Loucy (cell line): ENCODE results near the gene SBK2.

Experiments
- H2AFZ ChIP-seq: fragments of 200-600 bp; sonication (generic); 2 replicates; pipeline ENCODE4 v1.6.0; 2016; ENCODE audit warnings: antibody characterized with exemption, mild to moderate bottlenecking, low read length, moderate library complexity
- H3F3A ChIP-seq: fragments of 200-600 bp; 2 replicates; pipeline ENCODE4 v1.6.0; 2016; ENCODE audit warnings: antibody characterized with exemption, low read depth, mild to moderate bottlenecking
- H3K27me3 ChIP-seq: fragments of 200-600 bp; sonication (generic); 2 replicates; pipeline ENCODE4 v1.6.1; 2014; ENCODE audit warnings: low read length, mild to moderate bottlenecking; ENCODE audit not compliant: insufficient read depth, poor library complexity, severe bottlenecking
- H3K36me3 ChIP-seq: fragments of 200-600 bp; sonication (generic); 2 replicates; pipeline ENCODE4 v1.6.1; 2016; ENCODE audit warnings: low read length; ENCODE audit not compliant: insufficient read depth
- H3K4me1 ChIP-seq: fragments of 200-600 bp; sonication (generic); 2 replicates; pipeline ENCODE4 v1.5.1; 2014; ENCODE audit warnings: low read length, mild to moderate bottlenecking; ENCODE audit not compliant: insufficient read depth, poor library complexity, severe bottlenecking
- H3K4me2 ChIP-seq: fragments of 200-600 bp; sonication (generic); 2 replicates; pipeline ENCODE4 v1.6.0; 2014; ENCODE audit warnings: antibody characterized with exemption, low read length, low read depth, mild to moderate bottlenecking; ENCODE audit not compliant: poor library complexity, severe bottlenecking
- H3K4me3 ChIP-seq: fragments of 200-600 bp; sonication (generic); 2 replicates; pipeline ENCODE4 v1.5.1; 2014; ENCODE audit warnings: low read length, mild to moderate bottlenecking, mixed read lengths; ENCODE audit not compliant: poor library complexity, severe bottlenecking
- H3K79me2 ChIP-seq: fragments of 200-600 bp; sonication (generic); 2 replicates; pipeline ENCODE4 v1.6.1; 2014; ENCODE audit warnings: low read length; ENCODE audit not compliant: insufficient read depth
- H3K9ac ChIP-seq: fragments of 200-600 bp; sonication (generic); 2 replicates; pipeline ENCODE4 v1.6.0; 2014; ENCODE audit warnings: mild to moderate bottlenecking, low read depth, low read length, moderate library complexity; ENCODE audit not compliant: poor library complexity, severe bottlenecking
- H3K9me2 ChIP-seq: fragments of 200-600 bp; sonication (generic); replicated peaks from 2 replicates; pipeline ENCODE4 v1.6.1; 2016; ENCODE audit warnings: low read depth, low read length, mixed read lengths
- H3K9me3 ChIP-seq: fragments of 200-600 bp; sonication (generic); 2 replicates; pipeline ENCODE4 v1.6.1; 2014; ENCODE audit warnings: mild to moderate bottlenecking, antibody characterized with exemption, low read length, low read depth; ENCODE audit not compliant: insufficient read depth
- H4K20me1 ChIP-seq: fragments of 200-600 bp; sonication (generic); 2 replicates; pipeline ENCODE4 v1.6.0; 2014; ENCODE audit warnings: antibody characterized with exemption, low read length, mild to moderate bottlenecking; ENCODE audit not compliant: insufficient read depth, poor library complexity, severe bottlenecking
- CTCF ChIP-seq: fragments of 200-600 bp; sonication (generic); conservative IDR thresholded peaks from 2 replicates; pipeline ENCODE4 v1.5.1; 2014; ENCODE audit warnings: mild to moderate bottlenecking, antibody characterized with exemption, low read length
- EZH2phosphoT487 ChIP-seq: fragments of 200-600 bp; IDR thresholded peaks from 2 replicates; pipeline ENCODE4 v1.6.1; 2018; ENCODE audit warnings: antibody characterized with exemption, mild to moderate bottlenecking, moderate library complexity, borderline replicate concordance

Gene SBK2

GRCh38 chr19:55490478-55491432, 46.2 kb downstream of the SBK2 start:
- Histone ChIP-seq H3K36me3 (no peaks in the 10 kb centered on the region), H3K4me2 (no peak overlapping the region), H2AFZ (no peak overlapping the region), H3K4me1 (peaks cover 10% of the 10 kb centered on the region), H3K27me3 (no peaks in the 10 kb centered on the region), H4K20me1 (no peaks in the 10 kb centered on the region), H3K9me2 (no peaks in the 10 kb centered on the region), H3K9ac (no peak overlapping the region), H3F3A (no peaks in the 10 kb centered on the region), H3K79me2 (no peaks in the 10 kb centered on the region), H3K9me3 (no peaks in the 10 kb centered on the region), H3K4me3 (no peak overlapping the region)
- TF ChIP-seq EZH2phosphoT487: no peak
- TF ChIP-seq CTCF: no peak

GRCh38 chr19:55489711-55490477, 47.0 kb downstream of the SBK2 start:
- H3K4me1 ChIP-seq: peaks cover 13% of the 10 kb centered on the region
- H3F3A ChIP-seq: no peaks in the 10 kb centered on the region
- no peaks in the 10 kb centered on the region for H3K79me2 ChIP-seq
- no peaks in the 10 kb centered on the region for H4K20me1 ChIP-seq
- TF ChIP-seq EZH2phosphoT487: no peak
- no peak for TF ChIP-seq CTCF
- no peak overlapping the region for H3K4me3 ChIP-seq
- no peaks in the 10 kb centered on the region for H3K27me3 ChIP-seq
- H3K9me3 ChIP-seq: no peaks in the 10 kb centered on the region
- H3K9ac ChIP-seq: no peak overlapping the region
- no peak overlapping the region for H2AFZ ChIP-seq
- H3K4me2 ChIP-seq: no peak overlapping the region
- H3K36me3 ChIP-seq: no peaks in the 10 kb centered on the region
- no peaks in the 10 kb centered on the region for H3K9me2 ChIP-seq

GRCh38 chr19:55488986-55489710, 47.8 kb downstream of the SBK2 start:
- Histone ChIP-seq H3K9me2 (no peaks in the 10 kb centered on the region), H3K36me3 (no peaks in the 10 kb centered on the region), H4K20me1 (peaks cover 2% of the 10 kb centered on the region), H2AFZ (no peak overlapping the region), H3K4me2 (no peak overlapping the region), H3K9ac (no peak overlapping the region), H3K79me2 (no peaks in the 10 kb centered on the region), H3F3A (no peaks in the 10 kb centered on the region), H3K27me3 (no peaks in the 10 kb centered on the region), H3K9me3 (no peaks in the 10 kb centered on the region), H3K4me1 (peaks cover 18% of the 10 kb centered on the region), H3K4me3 (no peak overlapping the region)
- TF ChIP-seq EZH2phosphoT487 (no peak), CTCF (no peak)
